Activated gamma-delta T cell (primary cell): ENCODE data around the gene MSX2.

ENCODE experiments used
- DNase-seq: peaks from one replicate; lab custom pipeline; 2025; lab: John Stamatoyannopoulos, UW

MSX2 gene

DNA sequence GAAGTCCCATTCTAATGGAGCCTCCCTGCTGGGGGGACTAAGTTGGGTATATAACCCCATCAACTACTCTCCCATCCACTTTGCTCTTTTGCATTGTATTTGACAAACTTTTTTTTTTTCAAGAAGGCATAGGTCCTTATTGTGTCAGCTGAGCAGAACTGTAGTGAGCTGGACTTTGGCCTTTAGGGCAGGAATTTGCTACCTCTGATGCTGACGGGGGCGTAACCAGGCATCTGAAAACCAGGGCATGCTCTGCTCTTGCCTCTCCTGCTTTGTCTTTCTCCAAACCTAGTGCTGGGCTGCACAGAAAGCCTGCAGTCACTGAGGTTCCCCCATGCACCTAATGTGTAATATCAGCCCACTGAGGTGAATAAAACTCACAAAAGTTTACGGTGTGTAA is 49.0 kb downstream of the MSX2 start:
- no peak for DNase-seq

DNA sequence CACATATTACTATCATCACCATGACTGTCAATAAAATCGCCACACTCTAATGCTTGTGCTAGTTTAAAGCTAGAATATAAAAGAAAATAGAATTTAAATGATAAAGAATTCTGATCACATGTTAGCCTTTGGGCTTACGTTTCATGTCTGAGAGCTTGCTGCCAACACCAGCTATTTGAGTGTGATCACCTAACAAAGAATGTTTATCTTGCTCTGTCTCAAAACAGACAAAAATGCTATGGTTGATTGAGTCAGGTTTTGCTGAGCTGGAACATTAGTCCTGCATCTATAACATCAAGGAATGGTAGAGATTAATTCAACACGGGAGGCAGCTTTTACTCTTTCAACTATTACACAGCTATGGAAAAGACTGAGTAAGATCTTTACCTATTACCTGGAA is 50.7 kb downstream of the MSX2 start:
- no peak for DNase-seq

DNA sequence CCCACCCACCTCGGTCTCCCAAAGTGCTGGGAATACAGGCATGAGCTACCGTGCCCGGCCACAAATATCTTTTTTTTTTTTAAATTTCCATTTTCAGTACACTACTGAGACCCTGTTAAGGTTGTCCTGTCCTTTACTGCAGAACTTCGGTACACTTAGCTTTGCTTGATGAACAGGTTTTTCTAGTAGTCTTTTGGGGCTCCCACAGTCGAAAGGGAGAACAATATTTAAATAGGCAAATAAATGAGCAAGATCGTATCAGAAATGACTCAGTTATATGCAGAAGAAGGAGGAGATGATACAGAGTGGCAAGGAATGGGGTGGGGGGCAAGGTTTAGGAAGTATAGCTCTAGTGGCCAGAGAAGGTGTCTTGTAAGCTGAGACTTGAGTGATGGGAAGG is 52.7 kb downstream of the MSX2 start:
- DNase-seq: no peak

DNA sequence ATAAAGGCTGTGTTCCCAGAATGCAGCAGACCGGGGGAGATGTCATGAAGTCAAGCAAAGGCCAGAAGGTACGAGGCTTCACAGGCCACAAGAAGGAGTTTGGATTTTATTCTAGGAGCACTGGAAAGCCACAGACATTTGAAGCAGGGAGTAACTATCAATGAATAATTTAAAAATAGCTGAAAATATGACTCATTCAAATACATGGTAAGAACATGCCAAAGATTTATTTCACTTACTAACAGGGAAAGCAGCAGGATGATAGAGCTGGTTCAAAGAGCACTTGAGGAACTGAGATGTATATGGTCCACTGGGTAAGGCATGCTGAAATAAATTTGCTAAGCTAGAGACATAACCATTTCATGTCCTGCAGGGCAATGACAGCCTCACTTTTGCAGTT is 53.2 kb downstream of the MSX2 start:
- no peak for DNase-seq
